HCT116 (cell line): ENCODE data around the gene TCEA3. TPM values are rescaled to one million over a fixed set of nuclear protein-coding genes. Genes with fewer than 3 reads are reported as not detected.

Experiments
- ATAC-seq: fragments of 200-7000 bp; cut with Tn5 transposase; 2 replicates; pipeline ENCODE4 v1.9.1; 2020; ENCODE audit warnings: mild to moderate bottlenecking, moderate library complexity
- BruUV-seq: library from RNA; stranded (reverse); fragments of 400-500 nt; replicated peaks from 2 replicates; lab custom pipeline; 2021; lab: Mats Ljungman, UMichigan
- CTCF ChIA-PET: fragments of 300-600 bp; sonication (Branson Sonifier 250); formaldehyde crosslinking; loops from one replicate; lab custom pipeline; 2021; ENCODE audit warnings: antibody characterized with exemption; lab: Charles Lee
- POLR2A ChIA-PET: fragments of 300-600, 350-600 bp; sonication (Branson Sonifier 250); formaldehyde crosslinking; loops from one replicate; lab custom pipeline; 2021; ENCODE audit warnings: antibody characterized with exemption; lab: Charles Lee
- RAD21 ChIA-PET, 2 experiments: fragments of 300-600 bp; sonication (Branson Sonifier 250); formaldehyde crosslinking; loops; one replicate each; lab custom pipeline; 2023; ENCODE audit warnings: low total read pairs in 2 of 2; ENCODE audit not compliant: uncharacterized antibody in 2 of 2, unreplicated experiment in 2 of 2, low non-redundant PET in 1 of 2; lab: Charles Lee
- DNase-seq: peaks from one replicate; pipeline ENCODE4 v3.0.0-alpha.2; 2010; ENCODE audit warnings: low read depth, low spot score
- H2AFZ ChIP-seq: fragments of 200-600 bp; shearing (Covaris generic), sonication (generic); 2 replicates; pipeline ENCODE4 v1.6.1; 2017; ENCODE audit warnings: low read depth, mixed run types, mixed read lengths, antibody characterized with exemption, low read length; ENCODE audit not compliant: poor library complexity, severe bottlenecking
- H3K27ac ChIP-seq: 2 replicates; pipeline ENCODE4 v1.5.1; 2012; ENCODE audit warnings: low read depth, low read length
- H3K27me3 ChIP-seq: fragments of 200-600 bp; sonication (generic); 2 replicates; pipeline ENCODE4 v1.6.1; 2016; ENCODE audit warnings: mixed run types, low read length, mixed read lengths; ENCODE audit not compliant: insufficient read depth
- H3K36me3 ChIP-seq, 2 experiments: fragments of 200-500 bp in 1 of 2; fragments of 200-600 bp in 1 of 2; sonication (Bioruptor generic) in 1 of 2; sonication (generic) in 1 of 2; 2 replicates each; pipeline versions ENCODE4 v1.5.1 to v1.6.1; 2014 to 2016; ENCODE audit warnings: low read length in 2 of 2, inconsistent platforms in 1 of 2, mixed read lengths in 1 of 2, mixed run types in 1 of 2; ENCODE audit not compliant: insufficient read depth in 2 of 2, control insufficient read depth in 1 of 2
- H3K4me1 ChIP-seq, 2 experiments: fragments of 200-600 bp in 1 of 2; sonication (generic) in 1 of 2; 2 replicates each; pipeline versions ENCODE4 v1.5.1 to v1.6.1; 2012 to 2017; ENCODE audit warnings: low read length in 2 of 2, inconsistent platforms in 1 of 2, mild to moderate bottlenecking in 1 of 2, mixed read lengths in 1 of 2, mixed run types in 1 of 2, moderate library complexity in 1 of 2; ENCODE audit not compliant: insufficient read depth in 2 of 2, control insufficient read depth in 1 of 2
- H3K4me2 ChIP-seq: fragments of 200-600 bp; sonication (generic); 2 replicates; pipeline ENCODE4 v1.6.1; 2017; ENCODE audit warnings: mixed run types, low read length, mixed read lengths
- H3K4me3 ChIP-seq, 2 experiments: fragments of 200-600 bp in 1 of 2; sonication (generic) in 1 of 2; replicated peaks in 1 of 2; 2 replicates each; pipeline ENCODE4 v1.5.1; 2011 to 2016; ENCODE audit warnings: low read length in 2 of 2, control low read depth in 1 of 2, low read depth in 1 of 2, mild to moderate bottlenecking in 1 of 2, mixed read lengths in 1 of 2, mixed run types in 1 of 2
- H3K79me2 ChIP-seq: fragments of 200-600 bp; sonication (generic); 2 replicates; pipeline ENCODE4 v1.6.1; 2017; ENCODE audit warnings: mild to moderate bottlenecking, mixed run types, low read length, moderate library complexity, mixed read lengths; ENCODE audit not compliant: insufficient read depth
- H3K9ac ChIP-seq: fragments of 200-600 bp; sonication (generic); 2 replicates; pipeline ENCODE4 v1.6.1; 2016; ENCODE audit warnings: low read length, mixed read lengths
- H3K9me2 ChIP-seq: fragments of 200-600 bp; sonication (generic), shearing (Covaris generic); 2 replicates; pipeline ENCODE4 v1.6.1; 2017; ENCODE audit warnings: mixed run types, mild to moderate bottlenecking, moderate library complexity; ENCODE audit not compliant: insufficient read depth
- H3K9me3 ChIP-seq, 2 experiments: fragments of 200-500 bp in 1 of 2; fragments of 200-600 bp in 1 of 2; sonication (Bioruptor generic) in 1 of 2; sonication (generic) in 1 of 2; 2 replicates each; pipeline ENCODE4 v1.6.1; 2014 to 2017; ENCODE audit warnings: low read length in 2 of 2, mixed read lengths in 2 of 2, inconsistent platforms in 1 of 2, low read depth in 1 of 2, mild to moderate bottlenecking in 1 of 2, mixed run types in 1 of 2, moderate library complexity in 1 of 2; ENCODE audit not compliant: control insufficient read depth in 1 of 2, insufficient read depth in 1 of 2
- H4K20me1 ChIP-seq: fragments of 200-600 bp; sonication (generic), shearing (Covaris generic); 2 replicates; pipeline ENCODE4 v1.6.1; 2017; ENCODE audit warnings: mixed run types, mild to moderate bottlenecking, moderate library complexity; ENCODE audit not compliant: insufficient read depth
- CBX3 ChIP-seq: IDR thresholded peaks from 2 replicates; pipeline ENCODE4 v1.6.1; 2012; ENCODE audit warnings: low read depth
- CEBPB ChIP-seq: IDR thresholded peaks from 2 replicates; pipeline ENCODE4 v1.6.1; 2012; ENCODE audit warnings: low read depth
- EGR1 ChIP-seq: IDR thresholded peaks from 2 replicates; pipeline ENCODE4 v1.6.1; 2012; ENCODE audit warnings: low read depth
- ELF1 ChIP-seq: IDR thresholded peaks from 2 replicates; pipeline ENCODE4 v1.6.1; 2012; ENCODE audit warnings: low read depth, borderline replicate concordance
- EZH2 ChIP-seq: fragments of 200-600 bp; sonication (generic); IDR thresholded peaks from 2 replicates; pipeline ENCODE4 v1.6.1; 2017; ENCODE audit warnings: antibody characterized with exemption, mixed run types
- EZH2phosphoT487 ChIP-seq: fragments of 200-600 bp; IDR thresholded peaks from 2 replicates; pipeline ENCODE4 v1.6.1; 2018; ENCODE audit warnings: antibody characterized with exemption, borderline replicate concordance
- FOSL1 ChIP-seq: IDR thresholded peaks from 2 replicates; pipeline ENCODE4 v1.6.1; 2012; ENCODE audit warnings: low read depth
- SIN3A ChIP-seq: IDR thresholded peaks from 2 replicates; pipeline ENCODE4 v1.6.1; 2012; ENCODE audit warnings: low read depth
- SRF ChIP-seq: IDR thresholded peaks from 2 replicates; pipeline ENCODE4 v1.6.1; 2012; ENCODE audit warnings: low read depth
- TCF7L2 ChIP-seq: IDR thresholded peaks from 2 replicates; pipeline ENCODE4 v1.7.0; 2011; ENCODE audit warnings: borderline replicate concordance, inconsistent platforms; ENCODE audit not compliant: insufficient read depth, insufficient read length; ENCODE audit errors: extremely low read depth
- intact Hi-C: fragments of 100-400 bp; cut with micrococcal nuclease; formaldehyde crosslinking; loops from 2 replicates; pipeline ENCODE4 v1.10.0; 2022
- total RNA-seq: library from RNA; stranded (reverse); gene quantifications from one replicate; pipeline ENCODE4 v1.2.1, GENCODE V29; 2021; ENCODE audit not compliant: unreplicated experiment
- TF ChIP-seq, protein P1 (sequence below), 3 experiments: fragments of 200-600 bp in 1 of 3; sonication (generic) in 1 of 3; IDR thresholded peaks in 2 of 3; conservative IDR thresholded peaks in 1 of 3; 2 replicates each; pipeline ENCODE4 v1.5.1; 2012 to 2017; ENCODE audit warnings: low read depth in 2 of 3, low read length in 2 of 3, antibody characterized with exemption in 1 of 3, borderline replicate concordance in 1 of 3, control low read depth in 1 of 3, mild to moderate bottlenecking in 1 of 3, mixed read lengths in 1 of 3, mixed run types in 1 of 3, moderate library complexity in 1 of 3; ENCODE audit not compliant: insufficient read depth in 1 of 3
- TF ChIP-seq, protein P2 (sequence below): IDR thresholded peaks from 2 replicates; pipeline ENCODE4 v1.6.1; 2012
- TF ChIP-seq, protein P3 (sequence below): IDR thresholded peaks from 2 replicates; pipeline ENCODE4 v1.6.1; 2011; ENCODE audit warnings: mild to moderate bottlenecking, low read length, moderate library complexity; ENCODE audit not compliant: insufficient replicate concordance; ENCODE audit errors: extremely low read depth

The TCEA3 gene
- total RNA-seq, 1 experiment from 2014 or later: 3.7 TPM

DNA sequence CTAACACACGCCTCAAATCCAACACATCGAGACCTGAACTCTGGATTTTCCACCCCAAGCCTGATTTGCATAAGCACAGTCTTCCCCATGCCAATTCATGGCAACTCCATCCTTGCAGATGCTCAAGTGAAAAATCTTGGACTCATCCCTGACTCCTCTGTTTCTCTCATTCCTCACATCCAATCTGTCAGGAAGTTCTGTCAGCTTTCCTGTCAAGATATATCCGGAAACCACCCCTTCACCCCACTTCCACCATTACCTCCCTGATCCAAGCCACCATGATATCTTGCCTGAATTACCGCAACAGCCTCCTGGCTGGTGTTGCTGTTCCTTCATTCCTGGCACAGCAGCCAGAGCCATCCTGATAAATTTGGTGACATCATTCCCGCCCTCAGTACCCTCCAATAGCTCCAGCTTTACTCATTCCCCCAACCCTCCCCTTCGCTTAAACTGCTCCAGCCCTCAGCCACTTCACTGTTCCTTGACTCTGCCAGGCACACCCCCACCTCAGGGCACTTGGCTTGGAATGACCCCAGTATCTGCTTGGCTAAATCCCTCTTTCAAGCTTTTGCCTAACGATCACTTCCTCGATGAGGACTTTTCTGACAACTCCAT is 17.4 kb downstream of the TCEA3 start (continued):
- TF ChIP-seq TCF7L2 (no peak), SIN3A (no peak), FOSL1 (no peak), EGR1 (no peak), EZH2 (no peak), SRF (no peak)
- TF ChIP-seq, all 23 proteins: peak for 0

DNA sequence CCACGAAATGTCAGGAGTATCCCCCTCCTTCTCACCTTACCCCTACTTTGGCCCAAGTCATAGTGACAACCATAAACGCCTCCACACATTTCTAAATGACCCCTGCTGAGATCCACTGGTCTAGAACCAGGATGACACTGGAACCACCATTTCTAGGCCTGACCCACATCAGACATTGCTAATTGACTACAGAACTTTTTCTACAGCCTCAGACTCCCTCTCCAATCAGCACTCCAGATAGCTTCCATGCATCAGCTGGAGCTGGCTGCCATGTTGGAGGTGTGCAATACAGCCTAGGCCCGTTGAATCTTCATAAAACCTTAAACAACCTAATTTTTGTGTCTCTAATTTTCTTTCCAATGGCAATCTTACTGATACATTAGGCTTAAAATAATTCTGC is 18.6 kb downstream of the TCEA3 start:
- H3K27me3 ChIP-seq: no peaks in the 10 kb centered on the region
- no peak overlapping the region for H2AFZ ChIP-seq
- no peaks in the 10 kb centered on the region for H4K20me1 ChIP-seq
- no peaks in the 10 kb centered on the region for H3K79me2 ChIP-seq
- no peak overlapping the region for H3K27ac ChIP-seq
- no peaks in the 10 kb centered on the region for H3K36me3 ChIP-seq
- no peak overlapping the region for H3K4me3 ChIP-seq
- ChIA-PET CTCF (no interaction called here), RAD21 (interaction anchor here in 1 of 2 experiments (0.6 kb wide), 1 partner anchor 189 kb away, joined by 5 read pairs; the partner anchor contains the start of gene HTR1D), POLR2A (no interaction called here)
- TF ChIP-seq CEBPB (no peak), FOSL1 (no peak), ELF1 (no peak), CBX3 (no peak), EZH2 (no peak), TCF7L2 (no peak), EZH2phosphoT487 (no peak)
- TF ChIP-seq, protein P1, sequence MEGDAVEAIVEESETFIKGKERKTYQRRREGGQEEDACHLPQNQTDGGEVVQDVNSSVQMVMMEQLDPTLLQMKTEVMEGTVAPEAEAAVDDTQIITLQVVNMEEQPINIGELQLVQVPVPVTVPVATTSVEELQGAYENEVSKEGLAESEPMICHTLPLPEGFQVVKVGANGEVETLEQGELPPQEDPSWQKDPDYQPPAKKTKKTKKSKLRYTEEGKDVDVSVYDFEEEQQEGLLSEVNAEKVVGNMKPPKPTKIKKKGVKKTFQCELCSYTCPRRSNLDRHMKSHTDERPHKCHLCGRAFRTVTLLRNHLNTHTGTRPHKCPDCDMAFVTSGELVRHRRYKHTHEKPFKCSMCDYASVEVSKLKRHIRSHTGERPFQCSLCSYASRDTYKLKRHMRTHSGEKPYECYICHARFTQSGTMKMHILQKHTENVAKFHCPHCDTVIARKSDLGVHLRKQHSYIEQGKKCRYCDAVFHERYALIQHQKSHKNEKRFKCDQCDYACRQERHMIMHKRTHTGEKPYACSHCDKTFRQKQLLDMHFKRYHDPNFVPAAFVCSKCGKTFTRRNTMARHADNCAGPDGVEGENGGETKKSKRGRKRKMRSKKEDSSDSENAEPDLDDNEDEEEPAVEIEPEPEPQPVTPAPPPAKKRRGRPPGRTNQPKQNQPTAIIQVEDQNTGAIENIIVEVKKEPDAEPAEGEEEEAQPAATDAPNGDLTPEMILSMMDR (IDR thresholded peaks at IDR 0.05 in 2 of 3, conservative IDR thresholded peaks at IDR 0.05 in 1 of 3; ENCODE audit: borderline replicate concordance in 1 of 3, insufficient read depth in 1 of 3, low read depth in 2 of 3, low read length in 2 of 3): no peak
- TF ChIP-seq, protein P2, sequence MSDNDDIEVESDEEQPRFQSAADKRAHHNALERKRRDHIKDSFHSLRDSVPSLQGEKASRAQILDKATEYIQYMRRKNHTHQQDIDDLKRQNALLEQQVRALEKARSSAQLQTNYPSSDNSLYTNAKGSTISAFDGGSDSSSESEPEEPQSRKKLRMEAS: no peak
- TF ChIP-seq, protein P3, sequence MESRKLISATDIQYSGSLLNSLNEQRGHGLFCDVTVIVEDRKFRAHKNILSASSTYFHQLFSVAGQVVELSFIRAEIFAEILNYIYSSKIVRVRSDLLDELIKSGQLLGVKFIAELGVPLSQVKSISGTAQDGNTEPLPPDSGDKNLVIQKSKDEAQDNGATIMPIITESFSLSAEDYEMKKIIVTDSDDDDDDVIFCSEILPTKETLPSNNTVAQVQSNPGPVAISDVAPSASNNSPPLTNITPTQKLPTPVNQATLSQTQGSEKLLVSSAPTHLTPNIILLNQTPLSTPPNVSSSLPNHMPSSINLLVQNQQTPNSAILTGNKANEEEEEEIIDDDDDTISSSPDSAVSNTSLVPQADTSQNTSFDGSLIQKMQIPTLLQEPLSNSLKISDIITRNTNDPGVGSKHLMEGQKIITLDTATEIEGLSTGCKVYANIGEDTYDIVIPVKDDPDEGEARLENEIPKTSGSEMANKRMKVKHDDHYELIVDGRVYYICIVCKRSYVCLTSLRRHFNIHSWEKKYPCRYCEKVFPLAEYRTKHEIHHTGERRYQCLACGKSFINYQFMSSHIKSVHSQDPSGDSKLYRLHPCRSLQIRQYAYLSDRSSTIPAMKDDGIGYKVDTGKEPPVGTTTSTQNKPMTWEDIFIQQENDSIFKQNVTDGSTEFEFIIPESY: no peak
- no peak overlapping the region for H3K4me2 ChIP-seq
- no peak overlapping the region for H3K9ac ChIP-seq
- BruUV-seq: no TSS peak
- no peaks in the 10 kb centered on the region for H3K9me3 ChIP-seq
- intact Hi-C loops: loop anchor here (2.0 to 10.0 kb wide), 3 partner anchors 37 to 431 kb away; partner anchors contain the start of genes HNRNPR, LACTBL1 and ZNF436
- peaks cover 21 to 37% of the 10 kb centered on the region in 2 experiments for H3K4me1 ChIP-seq
- DNase-seq (no peak), ATAC-seq (no peak)
- no peaks in the 10 kb centered on the region for H3K9me2 ChIP-seq
